ENCODE measurements around the gene FCMR.

- TF ChIP-seq CREB5 (CRISPR knock-in tag; IDR thresholded peaks at IDR 0.05; ENCODE audit: low read depth): no peak
- no peak for TF ChIP-seq ISL1 (CRISPR knock-in tag; IDR thresholded peaks at IDR 0.05)
- TF ChIP-seq ZFP30 (CRISPR knock-in tag; IDR thresholded peaks at IDR 0.05): no peak
- no peak for TF ChIP-seq RARB (CRISPR knock-in tag; IDR thresholded peaks at IDR 0.05)
Observed at GRCh38 chr1:206883160-206883559, 38.6 kb downstream of the FCMR start.

Data from SK-N-SH treated with all-trans-retinoic acid at 6 μM for 48 hours (cell line).